GM21786 (cell line): ENCODE data around the gene RHBDL3.

Experiments used
- ATAC-seq: cut with Tn5 transposase; IDR thresholded peaks from one replicate; pipeline ENCODE4 v1.9.1; 2021; ENCODE audit not compliant: unreplicated experiment

The RHBDL3 gene

GRCh38 chr17:32266389-32267301 lies 1.0 kb downstream of the RHBDL3 start:
- no peak for ATAC-seq

- no peak for ATAC-seq
Observed at GRCh38 chr17:32267690-32268205, 2.1 kb downstream of the RHBDL3 start.

- ATAC-seq, result no peak
Observed at GRCh38 chr17:32268734-32269288, 3.2 kb downstream of the RHBDL3 start.

GRCh38 chr17:32269377-32269776 lies 3.7 kb downstream of the RHBDL3 start:
- ATAC-seq, result no peak

DNA sequence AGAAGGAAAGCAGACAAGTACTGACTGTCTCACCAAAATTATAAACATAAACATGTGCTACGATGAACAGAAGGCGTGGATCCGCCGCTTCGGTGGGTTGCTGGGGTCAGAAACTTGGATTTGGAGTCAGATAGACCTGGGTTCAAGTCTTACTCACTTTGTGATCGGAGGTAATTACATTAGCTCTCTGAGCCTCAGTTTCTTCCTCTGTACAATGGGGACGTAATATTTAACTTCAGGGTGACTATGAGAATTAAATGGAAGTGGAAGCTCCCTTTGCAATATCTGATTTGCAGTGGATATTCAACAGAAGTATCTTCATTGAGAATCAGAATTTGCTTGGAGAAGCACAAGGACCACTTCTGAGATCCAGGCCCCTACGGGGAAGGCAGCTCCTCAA lies 6.2 kb downstream of the RHBDL3 start:
- ATAC-seq, result no peak

DNA sequence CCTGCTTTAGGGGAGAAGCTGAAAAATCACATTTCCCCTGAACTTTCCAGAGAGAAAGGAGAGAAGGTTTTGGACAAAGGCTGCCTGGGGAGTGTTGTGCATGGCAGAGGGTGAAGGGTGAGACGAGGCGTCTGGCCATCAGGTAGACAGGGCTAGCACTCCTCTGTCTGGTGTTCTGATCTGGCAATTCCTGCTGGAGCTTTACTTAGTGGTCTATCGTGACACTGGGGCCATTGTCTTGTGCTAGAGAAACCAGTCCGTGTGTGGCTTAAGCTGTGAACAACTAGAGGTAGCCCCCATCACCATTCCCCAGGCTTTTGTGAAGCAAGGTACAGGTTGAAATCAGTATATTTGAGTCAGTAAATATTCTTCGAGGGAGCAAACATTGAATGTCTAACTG lies 8.5 kb downstream of the RHBDL3 start:
- no peak for ATAC-seq

GRCh38 chr17:32274643-32275042 lies 9.0 kb downstream of the RHBDL3 start:
- no peak for ATAC-seq

DNA sequence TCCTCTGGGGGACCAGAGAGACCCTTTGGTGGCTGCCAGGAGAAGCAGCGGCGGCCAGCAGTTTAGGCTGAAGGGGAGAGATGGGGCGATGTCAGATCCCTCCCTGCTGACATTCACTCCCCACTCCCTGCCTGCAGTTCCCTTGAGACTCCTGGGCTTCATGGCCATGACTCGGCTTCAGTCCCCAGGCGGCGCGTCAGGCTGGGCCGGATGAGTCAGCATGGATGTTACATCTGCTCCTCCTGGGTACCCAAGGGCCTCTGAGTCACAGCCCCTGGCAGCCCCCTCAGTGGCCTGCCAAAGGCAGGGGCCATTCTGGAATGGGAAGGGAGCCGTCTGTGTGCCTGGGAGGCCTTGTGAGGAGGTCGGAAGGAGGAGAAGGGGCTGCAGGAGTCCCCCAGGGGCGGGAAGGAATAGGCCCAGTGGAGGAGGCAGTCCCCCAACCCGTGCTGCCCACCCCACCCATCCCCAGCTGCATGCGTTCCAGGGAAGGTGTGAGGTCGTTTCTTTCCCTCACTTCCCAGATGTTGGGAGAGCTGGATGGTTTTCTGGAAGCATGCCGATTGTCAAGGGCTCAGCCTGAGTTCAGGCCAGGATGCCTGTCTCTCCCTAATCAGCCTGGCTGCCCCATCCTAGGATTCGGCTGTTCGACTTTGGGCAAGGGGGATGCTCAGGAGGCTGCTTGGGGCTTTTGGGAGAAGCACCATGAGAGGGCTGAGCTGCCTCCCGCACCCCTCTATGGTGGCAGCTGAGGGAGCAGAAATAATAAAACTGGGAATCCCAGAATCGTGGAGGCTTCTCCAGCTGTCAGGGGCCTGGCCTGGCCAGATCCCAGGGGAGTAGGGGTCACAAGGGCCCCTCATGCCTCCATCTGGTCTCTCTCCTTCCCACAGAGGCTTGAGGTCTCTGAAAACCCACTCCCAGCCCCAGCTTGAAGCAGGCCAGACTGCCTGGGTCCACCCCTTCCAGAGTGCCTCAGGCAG lies 9.7 kb downstream of the RHBDL3 start:
- ATAC-seq, result no peak

- no peak for ATAC-seq
Observed at GRCh38 chr17:32276171-32276601, 10.6 kb downstream of the RHBDL3 start.

DNA sequence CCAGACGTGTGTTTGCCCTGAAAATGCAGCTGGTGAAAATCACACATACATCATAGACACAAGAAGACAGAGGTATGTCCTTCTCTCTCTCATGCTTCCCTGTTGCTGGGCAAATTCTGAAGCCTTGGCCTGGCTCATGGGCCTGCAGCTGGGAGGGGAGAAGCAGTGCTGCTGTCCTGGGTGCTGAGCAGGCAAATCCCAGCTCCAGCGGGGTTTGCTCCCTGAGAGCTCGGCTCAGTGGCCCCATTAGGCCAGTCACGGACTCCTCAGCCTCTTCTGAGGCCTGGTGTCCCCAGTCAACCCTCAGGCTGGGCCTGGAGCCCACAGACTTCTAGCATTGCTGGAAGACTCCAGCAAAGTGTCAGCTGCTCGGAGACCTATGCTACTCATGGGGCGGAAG lies 11.7 kb downstream of the RHBDL3 start:
- ATAC-seq, result no peak

DNA sequence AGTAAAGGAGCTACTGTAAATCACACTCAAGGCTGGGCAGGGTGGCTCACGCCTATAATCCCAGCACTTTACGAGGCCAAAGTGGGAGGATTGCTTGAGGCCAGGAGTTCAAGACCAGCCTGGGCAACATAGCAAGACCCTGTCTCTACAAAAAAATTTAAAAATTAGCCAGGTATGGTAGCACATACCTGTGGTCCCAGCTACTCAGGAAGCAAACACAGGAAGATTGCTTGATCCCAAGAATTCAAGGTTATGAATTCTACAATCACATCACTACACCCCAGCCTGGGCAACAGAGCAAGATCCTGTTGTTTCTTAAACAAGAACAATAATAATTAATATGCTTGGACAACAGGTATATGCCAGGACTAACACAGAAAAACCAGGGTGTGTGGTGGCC lies 13.2 kb downstream of the RHBDL3 start:
- no peak for ATAC-seq

GRCh38 chr17:32279891-32280716 lies 14.5 kb downstream of the RHBDL3 start:
- ATAC-seq, result no peak

- ATAC-seq, result no peak
Observed at GRCh38 chr17:32281011-32281451, 15.4 kb downstream of the RHBDL3 start.

DNA sequence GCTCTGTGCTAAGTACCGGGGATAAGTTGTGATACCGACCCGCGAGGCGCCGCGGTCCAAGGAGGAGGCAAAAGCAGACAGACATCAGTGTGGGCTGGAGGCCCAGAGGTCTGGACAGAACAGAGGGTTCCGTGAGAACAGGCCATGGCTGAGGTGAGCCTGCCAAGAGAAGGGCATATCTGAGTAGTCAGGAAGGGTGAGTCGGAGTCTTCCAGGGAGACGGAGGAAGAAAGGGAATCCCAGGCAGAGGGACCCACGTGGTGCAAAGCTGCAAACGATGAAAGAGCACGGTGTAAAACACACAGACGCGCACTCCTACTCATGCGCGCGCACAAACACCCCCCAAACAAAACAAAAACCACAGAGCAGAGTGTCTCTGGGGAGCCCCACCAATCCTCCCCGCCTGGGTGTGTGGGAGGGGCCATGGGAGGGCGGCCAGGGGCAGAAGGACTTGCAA lies 18.1 kb downstream of the RHBDL3 start:
- no peak for ATAC-seq

DNA sequence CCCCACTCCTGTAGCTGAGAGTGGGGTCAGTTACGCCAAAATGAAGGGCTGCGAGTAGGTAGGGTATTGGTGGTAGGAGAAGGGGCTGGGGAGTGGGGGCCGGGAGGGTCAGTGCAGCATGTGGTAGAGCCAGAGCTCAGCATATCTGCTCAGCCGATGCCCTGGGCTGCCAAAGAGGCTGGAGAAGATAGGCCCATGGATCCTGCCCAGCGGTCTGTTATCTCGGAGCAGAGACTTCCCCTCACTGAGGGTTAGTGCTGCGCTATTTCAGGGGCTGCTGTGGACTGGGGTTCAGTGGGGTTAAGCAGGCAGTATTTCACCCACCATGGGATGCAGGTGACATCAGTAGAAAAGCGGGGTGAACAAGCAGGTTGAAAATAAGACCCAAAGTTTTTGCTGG lies 19.7 kb downstream of the RHBDL3 start:
- ATAC-seq, result no peak

GRCh38 chr17:32285746-32286517 lies 20.3 kb downstream of the RHBDL3 start:
- no peak for ATAC-seq

GRCh38 chr17:32286518-32286900 lies 20.9 kb downstream of the RHBDL3 start:
- ATAC-seq, result no peak

DNA sequence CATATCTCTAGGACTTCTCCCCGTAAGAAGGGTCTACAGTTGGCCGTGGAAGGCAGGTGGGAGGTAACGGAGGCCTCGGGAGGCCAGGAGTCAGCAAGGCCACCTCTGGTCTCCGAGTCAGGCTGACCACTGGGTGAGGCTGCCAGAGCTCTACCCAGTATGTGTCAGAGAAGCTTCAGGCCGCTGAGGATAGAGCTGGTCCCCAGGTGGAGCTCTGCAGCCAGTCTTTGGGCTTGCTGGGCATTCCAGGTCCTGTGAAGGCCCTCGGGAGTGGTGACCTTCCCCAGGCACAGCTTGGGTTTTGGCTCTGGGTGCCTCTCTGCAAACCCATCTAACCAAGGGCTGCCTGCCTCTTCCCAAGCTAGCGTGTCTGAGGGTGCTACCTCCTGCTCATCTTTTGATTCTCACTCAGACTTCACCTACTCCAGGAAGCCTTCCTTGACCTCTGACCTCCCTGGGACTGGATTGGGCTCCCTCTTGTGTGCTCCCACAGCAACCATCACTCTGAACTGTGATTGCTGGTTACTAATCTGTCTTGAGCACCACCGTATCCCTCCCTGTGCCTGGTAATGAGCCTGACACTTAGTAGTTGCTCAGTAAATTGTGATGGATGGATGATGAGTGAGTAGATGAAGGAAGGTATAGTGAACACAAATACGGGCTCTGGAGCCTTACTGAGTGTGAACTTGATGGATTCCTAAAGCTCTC lies 22.3 kb downstream of the RHBDL3 start:
- no peak for ATAC-seq

GRCh38 chr17:32288615-32289014 lies 23.0 kb downstream of the RHBDL3 start:
- no peak for ATAC-seq
